ENCODE data around the gene PEX1. TPM values are rescaled to one million over a fixed set of nuclear protein-coding genes. Genes with fewer than 3 reads are reported as not detected.

PEX1 gene
- total and polyA plus RNA-seq, 2 donors (not counting 3 experiments of a cell fraction or from before 2014, with no cell fraction given), result 8.4 to 11.7 TPM

- no peaks in the 10 kb centered on the region for H3K9me3 ChIP-seq (replicated peaks; ENCODE audit: control insufficient read depth, insufficient read depth, low read length)
- peaks cover 3% of the 10 kb centered on the region for H3K4me1 ChIP-seq (ENCODE audit: control insufficient read depth, extremely low read depth, insufficient read depth, low read length)
- dilution Hi-C loops (cut with MboI; ENCODE audit: extremely low pct_ligation_motif_present, low sequenced_read_pairs), result no loop called here
- no peaks in the 10 kb centered on the region for H3K27me3 ChIP-seq (ENCODE audit: control insufficient read depth in 2 of 2, insufficient read depth in 2 of 2, low read length in 2 of 2)
- ChIA-PET POLR2A (no interaction called here), CTCF (interaction anchor here (0.8 to 1.2 kb wide), 5 partner anchors 8 to 41 kb away, joined by 3 read pairs; no protein-coding TSS in a partner anchor)
- H3K9me1 ChIP-seq (replicated peaks; ENCODE audit: control insufficient read depth, extremely low read depth, insufficient read depth, low read length), result no peaks in the 10 kb centered on the region
- DNase-seq (ENCODE audit: low read depth, low spot score), result no peak
- no peak overlapping the region for H3K4me2 ChIP-seq (ENCODE audit: insufficient read depth, low read length)
- H3K79me2 ChIP-seq (ENCODE audit: control insufficient read depth, insufficient read depth, low read length), result no peaks in the 10 kb centered on the region
- FAIRE-seq, result no peak
- no peaks in the 10 kb centered on the region for H4K20me1 ChIP-seq (replicated peaks; ENCODE audit: control insufficient read depth, extremely low read depth, insufficient read depth, low read length)
- no peak overlapping the region for H3K4me3 ChIP-seq (replicated peaks in 1 of 3; ENCODE audit: insufficient read depth in 1 of 3, low read depth in 1 of 3, low read length in 3 of 3)
- no peak overlapping the region for H2AFZ ChIP-seq (ENCODE audit: low read depth, low read length)
- no peak overlapping the region for H3K27ac ChIP-seq (ENCODE audit: insufficient read depth, low read depth, low read length)
- peaks cover 9% of the 10 kb centered on the region in 2 experiments for H3K36me3 ChIP-seq (ENCODE audit: control insufficient read depth in 2 of 2, extremely low read depth in 1 of 2, insufficient read depth in 2 of 2, low read length in 2 of 2)
- H3K9ac ChIP-seq (replicated peaks; ENCODE audit: extremely low read depth, insufficient read depth, low read length), result no peak overlapping the region
- TF ChIP-seq POLR2AphosphoS5 (IDR thresholded peaks at IDR 0.05; ENCODE audit: insufficient read depth, low read depth, low read length) (no peak), FOS (IDR thresholded peaks at IDR 0.05; ENCODE audit: borderline replicate concordance, insufficient read depth, low read length) (no peak), JUN (IDR thresholded peaks at IDR 0.05; ENCODE audit: borderline replicate concordance, insufficient read depth, insufficient read length, low read depth) (no peak), POLR2A (IDR thresholded peaks at IDR 0.05; ENCODE audit: low read depth, low read length) (no peak), MYC (IDR thresholded peaks at IDR 0.05; ENCODE audit: low read depth, low read length) (no peak), GATA2 (IDR thresholded peaks at IDR 0.05; ENCODE audit: insufficient read depth, insufficient read length, low read depth, low read length) (no peak), EZH2 (IDR thresholded peaks at IDR 0.05; ENCODE audit: borderline replicate concordance, low read depth, low read length, severe bottlenecking) (no peak)
- TF ChIP-seq, protein P1, sequence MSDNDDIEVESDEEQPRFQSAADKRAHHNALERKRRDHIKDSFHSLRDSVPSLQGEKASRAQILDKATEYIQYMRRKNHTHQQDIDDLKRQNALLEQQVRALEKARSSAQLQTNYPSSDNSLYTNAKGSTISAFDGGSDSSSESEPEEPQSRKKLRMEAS (IDR thresholded peaks at IDR 0.05; ENCODE audit: insufficient read depth, insufficient read length), result no peak
- TF ChIP-seq, protein P2, sequence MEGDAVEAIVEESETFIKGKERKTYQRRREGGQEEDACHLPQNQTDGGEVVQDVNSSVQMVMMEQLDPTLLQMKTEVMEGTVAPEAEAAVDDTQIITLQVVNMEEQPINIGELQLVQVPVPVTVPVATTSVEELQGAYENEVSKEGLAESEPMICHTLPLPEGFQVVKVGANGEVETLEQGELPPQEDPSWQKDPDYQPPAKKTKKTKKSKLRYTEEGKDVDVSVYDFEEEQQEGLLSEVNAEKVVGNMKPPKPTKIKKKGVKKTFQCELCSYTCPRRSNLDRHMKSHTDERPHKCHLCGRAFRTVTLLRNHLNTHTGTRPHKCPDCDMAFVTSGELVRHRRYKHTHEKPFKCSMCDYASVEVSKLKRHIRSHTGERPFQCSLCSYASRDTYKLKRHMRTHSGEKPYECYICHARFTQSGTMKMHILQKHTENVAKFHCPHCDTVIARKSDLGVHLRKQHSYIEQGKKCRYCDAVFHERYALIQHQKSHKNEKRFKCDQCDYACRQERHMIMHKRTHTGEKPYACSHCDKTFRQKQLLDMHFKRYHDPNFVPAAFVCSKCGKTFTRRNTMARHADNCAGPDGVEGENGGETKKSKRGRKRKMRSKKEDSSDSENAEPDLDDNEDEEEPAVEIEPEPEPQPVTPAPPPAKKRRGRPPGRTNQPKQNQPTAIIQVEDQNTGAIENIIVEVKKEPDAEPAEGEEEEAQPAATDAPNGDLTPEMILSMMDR (IDR thresholded peaks at IDR 0.05; ENCODE audit: extremely low read depth in 1 of 2, insufficient read depth in 1 of 2, low read depth in 1 of 2, low read length in 2 of 2), result no peak
- no TSS peak for BruUV-seq (replicated peaks)
- intact Hi-C loops (cut with micrococcal nuclease), result no loop called here
These were observed 40.8 kb upstream of the PEX1 start for GRCh38 chr7:92569137-92569536.
